SK-N-SH (cell line): ENCODE measurements around the gene ASPDH. TPM values are rescaled to one million over a fixed set of nuclear protein-coding genes. Genes with fewer than 3 reads are reported as not detected.

ENCODE experiments used
- CTCF ChIA-PET: fragments of 300-600, 350-600 bp; formaldehyde crosslinking; extraction: SDS; loops from one replicate; lab custom pipeline; 2021; lab: Yijun Ruan, JAX
- POLR2A ChIA-PET: fragments of 350-600 bp; sonication (Branson Sonifier 250); formaldehyde crosslinking; extraction: SDS; loops from one replicate; lab custom pipeline; 2020; ENCODE audit warnings: antibody characterized with exemption, inconsistent platforms; lab: Yijun Ruan, JAX
- DNase-seq: peaks from one replicate; pipeline ENCODE4 v3.0.0; 2012
- H2AFZ ChIP-seq: fragments of 200-600 bp; sonication (generic); 2 replicates; pipeline ENCODE4 v1.8.1; 2016; ENCODE audit warnings: antibody characterized with exemption, mild to moderate bottlenecking, low read depth
- H3F3A ChIP-seq: fragments of 200-600 bp; sonication (generic); replicated peaks from 2 replicates; pipeline ENCODE3; 2016; ENCODE audit warnings: antibody characterized with exemption, mild to moderate bottlenecking; ENCODE audit not compliant: insufficient read depth
- H3K27ac ChIP-seq, 2 experiments: fragments of 200-500 bp in 1 of 2; fragments of 200-600 bp in 1 of 2; sonication (Bioruptor generic) in 1 of 2; sonication (generic), shearing (Covaris generic) in 1 of 2; 2 replicates each; pipeline versions ENCODE4 v1.5.1 to v1.6.1; 2014 to 2016; ENCODE audit warnings: low read depth in 2 of 2, inconsistent platforms in 1 of 2, low read length in 1 of 2, mild to moderate bottlenecking in 1 of 2, mixed read lengths in 1 of 2
- H3K27me3 ChIP-seq: fragments of 200-600 bp; sonication (generic), shearing (Covaris generic); 2 replicates; pipeline ENCODE4 v1.6.1; 2016; ENCODE audit warnings: mixed run types; ENCODE audit not compliant: insufficient read depth
- H3K36me3 ChIP-seq, 2 experiments: fragments of 200-500 bp in 1 of 2; fragments of 200-600 bp in 1 of 2; sonication (Bioruptor generic) in 1 of 2; sonication (generic) in 1 of 2; replicated peaks in 1 of 2; 2 replicates each; pipeline versions ENCODE3 to v1.5.1; 2014 to 2016; ENCODE audit warnings: low read length in 1 of 2, mild to moderate bottlenecking in 1 of 2; ENCODE audit not compliant: insufficient read depth in 2 of 2, control insufficient read depth in 1 of 2
- H3K4me1 ChIP-seq, 2 experiments: fragments of 200-500 bp in 1 of 2; fragments of 200-600 bp in 1 of 2; sonication (Bioruptor generic) in 1 of 2; sonication (generic), shearing (Covaris generic) in 1 of 2; 2 replicates each; pipeline versions ENCODE4 v1.5.1 to v1.6.1; 2014 to 2016; ENCODE audit warnings: low read depth in 1 of 2, low read length in 1 of 2, mixed run types in 1 of 2; ENCODE audit not compliant: insufficient read depth in 2 of 2, control insufficient read depth in 1 of 2
- H3K4me2 ChIP-seq: fragments of 200-600 bp; sonication (generic), shearing (Covaris generic); 2 replicates; pipeline ENCODE4 v1.6.1; 2017; ENCODE audit warnings: mixed run types
- H3K4me3 ChIP-seq, 2 experiments: fragments of 200-500 bp in 1 of 2; fragments of 200-600 bp in 1 of 2; sonication (Bioruptor generic) in 1 of 2; sonication (generic), shearing (Covaris generic) in 1 of 2; 2 replicates each; pipeline versions ENCODE4 v1.5.1 to v1.8.1; 2014 to 2016; ENCODE audit warnings: low read depth in 2 of 2, inconsistent platforms in 1 of 2, low read length in 1 of 2, mild to moderate bottlenecking in 1 of 2, mixed read lengths in 1 of 2, moderate library complexity in 1 of 2
- H3K79me2 ChIP-seq: fragments of 200-600 bp; sonication (generic); 2 replicates; pipeline ENCODE4 v1.8.1; 2017; ENCODE audit warnings: mild to moderate bottlenecking; ENCODE audit not compliant: insufficient read depth
- H3K9ac ChIP-seq: fragments of 200-600 bp; sonication (generic); 2 replicates; pipeline ENCODE4 v1.6.1; 2017; ENCODE audit warnings: mixed run types
- H3K9me2 ChIP-seq: fragments of 200-600 bp; sonication (generic); 2 replicates; pipeline ENCODE4 v1.6.1; 2017; ENCODE audit warnings: mixed run types
- H3K9me3 ChIP-seq: fragments of 200-600 bp; sonication (generic); 2 replicates; pipeline ENCODE4 v1.6.1; 2017; ENCODE audit warnings: mixed run types, mild to moderate bottlenecking, moderate library complexity
- H4K20me1 ChIP-seq: fragments of 200-600 bp; sonication (generic); 2 replicates; pipeline ENCODE4 v1.6.1; 2017; ENCODE audit warnings: mild to moderate bottlenecking, mixed run types; ENCODE audit not compliant: insufficient read depth
- CTCF ChIP-seq: fragments of 200-600 bp; sonication (generic); IDR thresholded peaks from 2 replicates; pipeline ENCODE4 v1.6.1; 2017; ENCODE audit warnings: antibody characterized with exemption, mild to moderate bottlenecking, moderate library complexity
- GABPA ChIP-seq: IDR thresholded peaks from 2 replicates; pipeline ENCODE4 v1.4.0; 2012; ENCODE audit warnings: low read depth, mild to moderate bottlenecking
- MXI1 ChIP-seq: IDR thresholded peaks from 2 replicates; pipeline ENCODE4 v1.6.1; 2012; ENCODE audit warnings: mild to moderate bottlenecking, low read depth, low read length, improper control_type of control experiment
- REST ChIP-seq: IDR thresholded peaks from 2 replicates; pipeline ENCODE4 v1.6.1; 2012; ENCODE audit warnings: mild to moderate bottlenecking, low read depth, low read length, moderate library complexity
- RXRA ChIP-seq: IDR thresholded peaks from 2 replicates; pipeline ENCODE4 v1.4.0; 2012; ENCODE audit warnings: low read depth, mild to moderate bottlenecking, borderline replicate concordance
- ZBTB33 ChIP-seq: IDR thresholded peaks from 2 replicates; pipeline ENCODE4 v1.4.0; 2012; ENCODE audit warnings: low read depth, borderline replicate concordance
- WGBS: methylation state at CpG from one replicate; pipeline ENCODE4 v1.1.6; 2017; ENCODE audit warnings: low lambda C conversion rate; 5-methylcytosine and 5-hydroxymethylcytosine counted together
- polyA plus RNA-seq, 3 experiments: library from polyadenylated mRNA; depleted of rRNA; stranded (reverse); fragments of >200 nt; gene quantifications; 2 replicates each; pipeline ENCODE4 v1.2.3, GENCODE V29; 2012

The ASPDH gene
- polyA plus RNA-seq, 1 of the 3 experiments (the other 2 are of a cell fraction): 0.07 TPM

DNA sequence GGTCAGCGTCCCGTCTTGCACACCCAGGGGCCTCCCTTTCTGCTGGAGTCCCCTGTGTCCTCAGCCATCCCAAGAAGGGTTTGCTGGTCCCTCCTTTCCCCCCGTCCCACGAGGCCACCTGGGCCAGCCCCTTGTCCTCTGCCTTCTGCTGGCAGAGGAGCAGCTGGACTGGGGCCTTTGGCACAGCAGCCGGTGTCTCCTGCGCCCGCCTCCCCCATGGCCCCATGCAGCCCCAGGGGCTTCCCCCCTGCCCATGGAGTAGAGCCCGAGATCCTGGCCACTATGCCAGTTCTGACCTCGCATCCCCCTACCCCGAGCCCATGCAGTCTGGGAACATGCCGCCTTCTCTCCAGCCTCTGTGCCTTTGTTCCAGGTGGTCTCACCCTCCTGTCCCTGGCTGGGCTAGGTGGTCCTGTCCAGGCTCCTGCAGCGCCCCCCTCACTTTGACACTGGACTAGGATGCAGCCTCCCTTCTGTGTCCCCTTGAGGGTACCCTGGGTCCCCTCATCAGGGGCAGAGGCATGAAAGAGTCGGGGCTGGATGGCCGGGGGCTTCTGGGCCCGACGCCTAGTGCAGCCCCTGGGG is 31.4 kb downstream of the ASPDH start:
- Histone ChIP-seq H3K27ac (no peak overlapping the region), H3K9me2 (no peaks in the 10 kb centered on the region), H3K4me3 (no peak overlapping the region), H4K20me1 (no peaks in the 10 kb centered on the region), H3K79me2 (peaks cover 13% of the 10 kb centered on the region), H3K27me3 (no peaks in the 10 kb centered on the region), H3F3A (no peaks in the 10 kb centered on the region), H3K9me3 (no peaks in the 10 kb centered on the region; the same call in 1 of the 2 replicates), H3K4me2 (no peak overlapping the region), H2AFZ (no peak overlapping the region), H3K36me3 (peaks cover 12 to 33% of the 10 kb centered on the region in 2 experiments), H3K4me1 (peaks cover 5 to 6% of the 10 kb centered on the region in 2 experiments; a peak in 2 of 4 replicates), H3K9ac (no peak overlapping the region)
- ChIA-PET POLR2A (no interaction called here), CTCF (interaction anchor here (0.9 kb wide), 1 partner anchor 55 kb away, joined by 3 read pairs; no protein-coding TSS in a partner anchor)
- TF ChIP-seq REST (no peak), ZBTB33 (no peak), RXRA (no peak), MXI1 (no peak), GABPA (no peak), CTCF (no peak)
- 87% methylated on average over 13 of the region's 16 CpGs for WGBS
- DNase-seq: no peak
